GM12891 (cell line): ENCODE results near the gene SLC9A5.

ENCODE experiments used
- DNase-seq: peaks from one replicate; pipeline ENCODE4 v3.0.0; 2011; ENCODE audit warnings: low spot score; ENCODE audit not compliant: insufficient read length
- FAIRE-seq: peaks from 2 replicates; lab custom pipeline; 2011; peaks lifted over from hg19 to GRCh38; lab: Jason Lieb, UNC
- PAX5 ChIP-seq: IDR thresholded peaks from 2 replicates; pipeline ENCODE4 v1.6.1; 2011; ENCODE audit warnings: low read length, moderate library complexity, mild to moderate bottlenecking; ENCODE audit not compliant: insufficient read depth, severe bottlenecking
- POLR2A ChIP-seq: IDR thresholded peaks from 2 replicates; pipeline ENCODE4 v1.6.1; 2011; ENCODE audit warnings: low read depth, low read length, control low read depth
- POLR2AphosphoS5 ChIP-seq: IDR thresholded peaks from 2 replicates; pipeline ENCODE4 v1.6.1; 2011; ENCODE audit warnings: low read depth, low read length, control low read depth
- POU2F2 ChIP-seq: IDR thresholded peaks from 2 replicates; pipeline ENCODE4 v1.6.1; 2011; ENCODE audit warnings: low read depth, mild to moderate bottlenecking, control low read depth, low read length, moderate library complexity
- SPI1 ChIP-seq: IDR thresholded peaks from 2 replicates; pipeline ENCODE4 v1.6.1; 2011; ENCODE audit warnings: low read depth, low read length, control low read depth
- TAF1 ChIP-seq: IDR thresholded peaks from 2 replicates; pipeline ENCODE4 v1.6.1; 2011; ENCODE audit warnings: low read depth, low read length, control low read depth

The SLC9A5 gene

DNA sequence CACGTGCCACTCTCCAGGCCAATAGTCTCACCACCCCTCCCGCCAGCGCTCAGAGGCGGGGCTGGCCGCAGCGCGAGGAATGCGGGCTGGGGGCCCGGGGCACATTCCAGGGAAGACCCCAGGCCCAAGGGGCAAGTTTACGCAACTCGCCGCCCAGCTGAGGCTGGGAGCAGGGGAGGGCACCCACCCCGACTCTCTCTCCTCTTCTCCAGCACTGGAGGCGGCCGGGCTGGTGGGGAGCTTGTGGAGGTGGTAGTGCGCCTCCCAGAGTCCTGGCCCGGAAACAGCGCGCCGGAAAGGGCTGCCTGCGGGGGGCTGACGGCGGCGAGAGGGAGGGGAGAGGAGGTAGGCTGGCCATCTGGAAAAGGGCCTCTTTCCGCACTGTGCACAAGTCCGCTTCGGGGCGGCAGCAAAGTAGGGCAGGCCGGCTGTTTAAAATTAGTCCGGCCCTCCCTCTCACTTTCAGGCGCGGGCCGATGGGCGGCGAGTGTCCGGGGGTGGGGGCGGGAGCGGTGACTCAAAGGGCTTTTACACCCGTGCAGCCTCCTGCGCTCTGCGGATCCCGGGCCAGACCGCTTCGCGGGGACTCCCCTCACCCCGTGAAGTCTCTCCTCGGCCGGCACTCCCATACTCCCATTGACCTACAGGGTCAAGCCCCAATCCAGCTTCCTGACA is 2.6 kb upstream of the SLC9A5 start:
- TF ChIP-seq TAF1 (no peak), POLR2AphosphoS5 (0 out of 2 replicates have a peak, but pooled peaks have one; percentile 31), POLR2A (no peak; the same call in 1 of the 2 replicates), SPI1 (no peak), POU2F2 (no peak), PAX5 (peak; percentile 35)
- FAIRE-seq (peak; percentile 80), DNase-seq (peak; percentile 59)

DNA sequence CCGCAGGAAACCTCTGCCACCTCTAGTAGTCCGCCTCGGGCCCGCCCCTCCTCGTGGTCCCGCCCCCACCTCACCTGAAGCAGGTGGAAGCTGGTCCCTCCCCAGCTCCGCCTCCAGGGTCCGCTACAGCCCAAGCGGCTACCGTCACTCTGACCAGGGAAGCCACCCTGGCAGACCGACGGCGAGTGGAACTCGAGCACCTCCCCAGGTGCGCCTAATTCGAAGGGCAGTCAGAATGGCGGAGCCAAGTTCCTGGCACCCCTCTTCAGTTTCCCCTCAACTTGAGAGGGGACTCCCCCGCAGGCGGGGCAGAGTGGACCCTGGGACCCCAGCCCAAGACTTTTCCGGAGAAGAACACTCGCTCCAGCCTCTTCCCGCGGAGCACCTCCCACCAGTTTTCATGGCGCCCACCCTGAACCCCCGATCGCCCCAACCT is 2.0 kb upstream of the SLC9A5 start:
- DNase-seq (peak; percentile 46), FAIRE-seq (no peak)
- no peak for TF ChIP-seq TAF1
- no peak for TF ChIP-seq PAX5
- TF ChIP-seq POLR2AphosphoS5, result no peak
- TF ChIP-seq POLR2A, result no peak; the same call in 1 of the 2 replicates
- TF ChIP-seq SPI1, result no peak
- no peak for TF ChIP-seq POU2F2

- DNase-seq, result peak; percentile 95
- 0 out of 2 replicates have a peak, but pooled peaks have one; percentile 56 for TF ChIP-seq TAF1
- TF ChIP-seq POLR2AphosphoS5, result no peak
- FAIRE-seq, result peak; percentile 88
Observed at GRCh38 chr16:67247192-67248072, 1.3 kb upstream of the SLC9A5 start, which contains the start of gene FHOD1. TSS of gene FHOD1 (minus strand) at chr16:67247481. CDS start at chr16:67247410, 71 bp downstream.

DNA sequence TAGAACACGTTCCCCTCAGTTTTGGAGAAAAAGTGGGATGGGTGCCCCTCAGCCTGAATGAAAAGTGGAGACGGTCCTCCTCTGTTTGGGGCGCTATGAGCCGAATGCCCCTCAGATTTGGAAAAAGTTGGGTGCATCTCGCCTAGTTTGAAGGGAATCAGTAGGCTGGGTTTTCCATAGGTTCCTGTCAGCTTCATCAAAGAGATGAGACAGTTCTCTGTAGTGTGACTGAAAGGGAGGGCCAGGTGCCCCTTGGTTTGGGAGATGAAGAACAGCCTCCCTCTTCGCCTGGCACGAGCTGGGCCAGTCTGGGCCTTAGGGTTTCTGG is 742 bp upstream of the SLC9A5 start:
- no peak for DNase-seq
- TF ChIP-seq POLR2AphosphoS5 (no peak), POU2F2 (no peak), PAX5 (no peak), SPI1 (no peak), TAF1 (no peak), POLR2A (no peak)
- FAIRE-seq, result no peak

- no peak for DNase-seq
- no peak for TF ChIP-seq POLR2A
- no peak for TF ChIP-seq PAX5
- no peak for TF ChIP-seq POU2F2
- TF ChIP-seq SPI1, result no peak
- TF ChIP-seq POLR2AphosphoS5, result no peak
- no peak for TF ChIP-seq TAF1
- peak; percentile 57 for FAIRE-seq
Observed at GRCh38 chr16:67249178-67250044, 632 bp downstream of the SLC9A5 start.

DNA sequence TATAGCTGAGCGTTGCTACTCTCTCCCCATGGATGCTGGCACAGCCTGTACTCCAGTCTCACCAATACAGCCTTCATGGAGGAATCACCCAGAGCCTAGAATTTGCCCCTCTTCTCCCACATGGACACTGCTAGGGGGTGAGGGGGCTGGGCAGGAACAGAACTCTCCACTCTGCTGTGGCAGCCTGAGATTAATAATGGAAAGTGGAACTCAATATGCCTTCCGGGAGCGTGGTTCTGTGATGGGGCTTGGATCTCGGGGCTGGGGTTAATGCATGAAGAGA is 1.2 kb downstream of the SLC9A5 start:
- DNase-seq (no peak), FAIRE-seq (no peak)
- no peak for TF ChIP-seq POLR2AphosphoS5
- TF ChIP-seq SPI1, result no peak
- no peak for TF ChIP-seq POLR2A
- TF ChIP-seq PAX5, result no peak
- TF ChIP-seq POU2F2, result no peak
- no peak for TF ChIP-seq TAF1

GRCh38 chr16:67252609-67253497 is 4.1 kb downstream of the SLC9A5 start:
- TF ChIP-seq SPI1, result no peak
- no peak for TF ChIP-seq PAX5
- no peak for TF ChIP-seq POLR2AphosphoS5
- TF ChIP-seq POU2F2, result no peak
- no peak for TF ChIP-seq POLR2A
- TF ChIP-seq TAF1, result no peak
- FAIRE-seq (no peak), DNase-seq (no peak)

- FAIRE-seq (no peak), DNase-seq (no peak)
- no peak for TF ChIP-seq TAF1
- TF ChIP-seq POLR2A, result no peak
- TF ChIP-seq PAX5, result no peak
- TF ChIP-seq POU2F2, result no peak
- TF ChIP-seq SPI1, result no peak
Observed at GRCh38 chr16:67254801-67255552, 6.2 kb downstream of the SLC9A5 start.
